ENCODE results near the gene DLG2.

DLG2 gene

DNA sequence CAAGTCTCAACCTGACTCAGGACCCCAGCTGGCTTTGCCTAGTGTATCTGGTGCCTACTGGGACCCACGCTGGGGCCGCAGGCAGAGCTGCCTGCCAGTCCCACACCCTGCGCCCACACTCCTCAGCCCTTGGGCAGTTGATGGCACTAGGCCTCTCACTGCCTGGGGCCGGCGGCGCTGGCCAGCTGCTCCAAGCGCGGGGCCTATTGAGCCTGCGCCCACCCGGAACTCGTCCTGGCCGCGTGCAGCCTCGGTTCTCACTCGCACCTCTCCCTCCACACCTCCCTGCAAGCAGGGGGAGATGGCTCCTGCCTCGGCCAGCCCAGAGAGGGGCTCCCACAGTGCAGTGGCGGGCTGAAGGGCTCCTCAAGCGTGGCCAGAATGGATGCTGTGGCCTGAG lies 1432.4 kb downstream of the DLG2 start:
- no peak overlapping the region for H3K4me3 ChIP-seq (ENCODE audit: low read depth, low read length)

DNA sequence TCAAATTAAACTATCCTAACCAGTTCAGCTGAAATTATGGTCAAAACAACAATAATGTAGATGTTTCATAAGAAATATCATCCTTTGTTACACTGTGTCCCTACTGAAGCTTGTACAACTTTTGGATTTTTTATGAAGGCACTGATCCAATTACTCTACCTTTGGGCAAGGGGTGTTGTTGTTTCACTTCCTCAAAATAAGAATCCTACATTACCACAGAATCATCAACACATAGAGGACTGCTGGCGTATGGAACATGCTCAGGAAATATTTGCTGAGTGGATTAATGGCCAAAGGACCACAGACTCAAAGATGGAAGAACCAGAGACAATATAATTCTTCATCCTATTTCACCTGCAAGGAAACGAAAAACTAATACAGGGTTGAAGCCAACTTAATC lies 1433.4 kb downstream of the DLG2 start:
- H3K4me3 ChIP-seq (ENCODE audit: low read depth, low read length) = no peak overlapping the region

DNA sequence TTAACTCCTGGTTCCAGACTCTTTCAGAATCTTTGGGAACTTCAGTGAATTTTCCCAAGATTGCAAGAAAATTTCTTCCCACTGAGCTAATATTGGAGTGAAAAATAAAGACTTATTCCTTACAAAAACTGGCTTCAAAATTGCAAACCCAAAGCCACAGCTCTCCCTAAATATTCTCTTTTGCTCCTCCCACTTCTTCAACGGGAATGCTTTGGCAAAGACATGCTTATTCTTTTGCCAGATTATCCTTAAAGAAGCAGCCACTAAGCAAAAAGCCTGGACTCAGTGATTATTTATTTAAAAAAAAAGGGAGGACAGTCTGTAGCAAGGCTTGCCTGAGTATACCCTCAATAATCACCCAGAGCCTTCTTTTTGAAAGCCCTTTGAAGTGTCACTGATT lies 1438.6 kb downstream of the DLG2 start:
- no peak overlapping the region for H3K4me3 ChIP-seq (ENCODE audit: low read depth, low read length)

DNA sequence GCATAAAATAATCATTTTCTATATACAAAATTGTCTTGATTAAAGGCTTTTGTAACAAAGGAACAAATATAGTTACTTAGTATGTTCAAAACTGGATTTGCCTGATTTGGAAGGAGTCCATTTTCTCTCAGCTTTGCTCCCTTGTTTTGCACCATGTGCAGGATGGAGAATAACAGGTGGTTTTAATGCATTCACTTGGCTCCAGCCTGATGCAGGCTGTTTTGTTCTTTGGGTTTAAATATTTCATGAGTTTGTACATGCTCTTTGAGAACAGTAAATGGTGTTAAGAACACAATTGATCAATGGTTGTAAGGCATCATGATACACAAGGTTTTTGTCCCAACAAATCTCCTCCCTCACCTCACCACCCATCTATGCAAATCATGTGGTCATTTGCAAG lies 1454.1 kb downstream of the DLG2 start:
- H3K4me3 ChIP-seq (ENCODE audit: low read depth, low read length) = no peak overlapping the region

DNA sequence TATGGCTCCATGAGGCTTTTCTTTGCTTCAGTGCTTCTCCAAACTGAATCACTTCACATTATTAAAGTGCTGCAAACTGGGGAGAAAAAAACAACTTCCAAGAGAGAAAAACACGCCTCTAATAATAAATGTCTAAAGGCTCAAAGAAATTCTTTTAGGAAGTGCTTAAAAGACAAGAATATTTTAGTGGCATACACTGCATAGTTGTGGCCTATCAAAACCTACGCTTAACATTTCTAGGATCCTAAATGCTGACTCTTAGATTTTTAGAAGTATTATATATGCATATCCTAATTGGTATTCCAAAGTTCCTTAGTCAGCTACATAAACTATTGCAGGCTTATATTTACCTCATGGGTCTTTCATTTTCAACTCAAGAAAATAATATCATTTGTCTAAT lies 1462.0 kb downstream of the DLG2 start:
- no peak overlapping the region for H3K4me3 ChIP-seq (ENCODE audit: low read depth, low read length)

DNA sequence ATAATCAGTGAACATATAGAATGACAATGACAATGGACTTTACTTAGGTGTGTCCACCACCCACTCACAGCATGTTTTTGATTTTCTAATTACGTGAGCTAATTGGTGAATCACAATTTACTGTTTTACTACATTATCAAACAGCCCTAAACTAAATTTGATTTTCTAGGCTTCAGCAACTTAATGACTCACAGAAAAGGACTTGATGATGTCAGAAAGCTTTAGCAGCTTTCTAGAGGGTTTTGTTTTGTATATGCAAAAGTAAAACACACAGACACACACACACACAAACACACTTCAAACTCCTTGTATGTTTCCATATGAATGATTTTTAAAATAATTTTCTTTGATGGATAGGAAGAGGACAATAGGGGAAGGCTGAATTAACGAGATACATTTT lies 1462.4 kb downstream of the DLG2 start:
- H3K4me3 ChIP-seq (ENCODE audit: low read depth, low read length) = no peak overlapping the region

DNA sequence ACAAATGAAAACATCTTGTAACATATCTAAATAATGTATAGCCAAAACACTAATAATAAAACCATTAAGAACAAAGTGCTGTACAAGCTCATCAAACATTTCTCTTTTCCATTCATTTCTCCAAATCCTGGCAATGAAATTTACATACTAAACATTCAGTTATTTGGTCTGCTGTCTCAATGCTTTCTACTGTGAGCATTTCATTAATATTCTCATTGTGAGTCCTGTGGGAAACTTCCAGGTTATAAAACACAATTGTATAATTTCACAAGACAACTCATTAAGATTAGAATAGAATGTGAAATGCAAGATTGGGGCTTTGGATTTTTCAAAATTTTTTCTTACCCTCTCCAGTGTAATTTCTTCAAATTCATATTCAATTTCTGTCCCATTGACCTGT lies 1464.0 kb downstream of the DLG2 start:
- no peak overlapping the region for H3K4me3 ChIP-seq (ENCODE audit: low read depth, low read length)

DNA sequence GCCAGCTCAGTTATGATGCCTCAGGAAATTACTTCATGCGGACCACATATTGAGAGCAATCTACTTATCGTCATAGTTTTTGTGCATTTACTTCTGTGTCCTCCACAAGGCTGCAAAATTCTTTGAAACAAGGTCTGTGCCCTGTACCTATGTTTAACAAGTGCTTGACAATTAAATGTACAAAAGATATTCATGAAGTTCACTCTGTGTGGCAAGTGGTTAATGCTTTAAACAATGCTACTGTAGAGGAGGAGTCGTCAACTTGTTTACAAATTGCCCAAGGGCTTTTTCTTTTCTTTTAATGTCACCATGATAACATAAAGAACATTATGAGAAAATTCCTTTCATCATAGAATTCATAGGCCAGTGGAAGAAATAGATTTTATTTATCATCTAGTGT lies 1469.5 kb downstream of the DLG2 start:
- no peak overlapping the region for H3K4me3 ChIP-seq (ENCODE audit: low read depth, low read length)

DNA sequence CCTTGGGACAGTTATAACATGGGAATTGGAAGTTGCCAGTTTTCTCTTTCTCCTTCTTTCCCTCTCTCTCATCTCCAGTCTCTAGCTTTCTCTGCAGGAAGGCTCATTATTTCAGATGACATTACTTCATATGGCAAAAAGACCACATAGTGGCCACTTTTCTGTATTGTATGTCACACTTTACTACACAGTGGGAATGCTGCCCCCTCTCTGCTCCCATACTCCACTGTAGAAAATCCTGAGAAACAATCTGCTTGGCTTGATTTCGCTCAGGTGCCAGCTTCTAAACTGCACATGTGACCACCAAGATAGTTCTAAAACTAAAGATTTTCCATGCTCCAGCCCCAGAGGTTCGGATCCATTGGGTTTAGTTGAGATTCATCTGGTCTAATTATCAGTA lies 1480.3 kb downstream of the DLG2 start:
- H3K4me3 ChIP-seq (ENCODE audit: low read depth, low read length) = no peak overlapping the region

DNA sequence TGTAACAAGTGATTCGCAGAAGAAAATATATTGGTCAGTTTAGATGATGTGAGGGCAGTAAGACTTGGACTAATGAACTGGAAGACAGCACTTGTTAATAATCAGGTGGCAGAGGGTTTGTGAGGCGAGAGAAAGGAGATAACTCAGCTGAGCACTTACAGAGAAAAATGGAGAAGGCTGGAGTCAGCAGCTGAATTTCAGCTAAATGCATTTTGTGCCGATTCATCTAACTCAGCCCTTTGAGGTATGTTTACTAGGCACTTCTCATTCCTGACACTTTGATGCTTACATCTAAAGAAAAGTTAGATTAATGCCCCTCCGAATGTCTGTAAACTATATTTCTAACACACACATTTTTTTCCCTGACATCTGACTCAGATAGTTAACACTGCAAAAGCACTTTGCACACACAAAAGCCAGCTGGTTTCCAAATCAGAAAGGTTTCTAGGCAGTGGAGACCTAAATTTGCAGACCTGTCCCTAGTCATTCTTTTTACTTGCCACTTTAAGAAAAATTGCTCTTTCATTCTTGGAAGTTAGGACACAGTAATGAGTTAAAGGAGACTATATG lies 1481.4 kb downstream of the DLG2 start:
- no peak overlapping the region for H3K4me3 ChIP-seq (ENCODE audit: low read depth, low read length)

DNA sequence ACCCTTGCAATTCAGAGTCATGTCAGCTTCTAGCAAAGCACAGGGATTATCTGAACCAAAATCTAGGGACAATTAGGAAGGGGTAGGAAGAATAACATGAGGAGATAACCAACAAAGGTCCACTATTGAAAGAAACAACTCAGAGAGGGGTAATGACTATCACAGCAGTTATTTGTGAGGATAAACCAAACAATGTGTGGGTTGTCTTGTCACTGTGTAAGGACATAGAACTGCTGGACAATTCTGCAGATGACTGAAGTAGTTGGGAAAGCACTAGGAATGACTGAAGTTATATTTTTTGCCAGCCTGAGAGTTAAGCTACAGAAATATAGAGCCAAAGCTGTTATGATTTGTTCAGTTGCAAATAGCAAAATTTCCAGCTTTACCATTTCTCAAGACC lies 1482.6 kb downstream of the DLG2 start:
- no peak overlapping the region for H3K4me3 ChIP-seq (ENCODE audit: low read depth, low read length)

DNA sequence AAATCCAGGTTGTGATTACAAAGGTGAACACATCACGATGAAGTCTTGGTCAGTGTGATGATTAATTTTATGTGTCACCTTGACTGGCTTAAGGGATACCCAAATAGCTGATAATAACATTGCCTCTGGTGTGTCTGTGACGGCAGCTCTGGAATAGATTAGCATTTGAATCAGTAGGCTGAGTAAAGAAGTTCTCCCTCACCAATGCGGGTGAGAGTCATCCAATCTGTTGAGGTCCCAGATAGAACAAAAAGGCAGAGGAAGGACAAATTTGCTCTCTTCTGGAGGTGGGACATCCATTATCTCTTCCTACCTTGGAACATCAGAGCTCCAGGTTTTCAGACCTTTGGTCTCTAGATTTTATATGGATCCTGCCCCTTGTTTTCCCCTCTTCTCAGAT lies 1484.7 kb downstream of the DLG2 start:
- H3K4me3 ChIP-seq (ENCODE audit: low read depth, low read length) = no peak overlapping the region

DNA sequence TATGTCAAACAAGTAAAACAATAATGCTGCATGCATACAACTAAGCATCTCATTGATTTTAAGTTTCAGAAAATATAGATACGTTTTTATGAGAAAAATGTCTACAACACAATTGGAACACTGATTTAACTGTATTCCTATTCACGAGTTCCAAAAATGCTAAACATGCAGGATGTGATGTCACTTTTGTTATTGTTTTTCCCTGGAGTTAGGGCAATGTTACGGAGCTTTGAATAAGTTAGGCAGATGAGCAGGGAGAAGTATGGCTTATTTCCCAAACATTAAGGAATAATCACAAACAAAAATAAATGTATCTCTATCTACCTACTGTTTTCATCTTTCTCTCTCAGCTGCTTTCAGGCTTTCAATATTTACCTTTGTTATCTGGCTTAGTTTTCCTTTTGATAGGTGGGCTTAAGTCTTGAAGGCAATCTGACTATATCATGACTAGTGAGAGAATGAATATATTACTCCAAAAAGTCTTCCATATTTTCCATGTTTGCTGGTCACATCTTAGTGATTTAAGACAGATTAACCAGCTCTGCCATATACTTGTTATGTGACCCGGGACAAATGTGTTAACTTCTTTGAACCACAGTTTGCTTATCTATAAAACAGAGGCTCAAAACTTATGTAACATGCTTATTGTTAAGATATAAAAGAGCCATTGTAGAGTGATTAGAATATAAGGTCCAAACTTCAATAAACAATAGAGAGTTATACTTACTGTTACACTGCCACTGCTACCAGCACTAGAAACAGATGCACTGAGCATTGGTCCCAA lies 1486.6 kb downstream of the DLG2 start:
- no peak overlapping the region for H3K4me3 ChIP-seq (ENCODE audit: low read depth, low read length)

DNA sequence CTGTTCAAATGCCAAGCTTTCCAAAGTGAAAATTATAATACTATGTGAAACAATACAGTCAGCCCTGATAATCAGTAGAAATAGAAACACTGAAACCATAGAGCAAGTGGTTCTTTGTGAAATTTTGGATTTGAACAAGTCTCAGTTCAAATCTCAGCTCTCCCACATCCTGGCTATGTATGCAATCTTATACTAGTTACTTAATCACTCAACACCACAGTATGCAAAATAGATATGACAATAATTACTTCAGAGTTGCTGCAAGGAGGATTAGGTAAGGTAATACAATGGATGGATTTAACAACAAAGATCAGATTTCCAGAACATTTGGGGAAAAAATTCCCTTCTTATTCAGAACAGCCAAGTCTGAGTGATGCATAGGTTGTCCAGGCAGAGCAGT lies 1489.2 kb downstream of the DLG2 start:
- H3K4me3 ChIP-seq (ENCODE audit: low read depth, low read length) = no peak overlapping the region

DNA sequence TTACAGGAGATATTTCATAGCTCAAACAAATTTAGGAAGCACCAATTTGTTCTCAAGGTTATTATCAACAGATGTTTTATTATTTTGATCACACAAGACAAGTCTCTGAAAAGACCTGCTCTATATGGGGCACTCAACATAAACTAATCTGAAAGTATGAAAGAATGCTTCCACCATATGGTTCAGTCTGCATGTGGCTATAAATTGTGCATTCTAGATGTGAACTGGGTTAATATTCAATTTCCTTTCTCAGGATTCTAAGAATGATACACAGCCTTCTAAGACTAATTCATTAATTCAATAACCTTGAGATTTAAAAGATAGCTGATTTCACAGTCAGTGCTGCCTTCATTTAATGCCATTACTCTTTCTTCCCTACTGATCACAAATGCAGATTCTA lies 1489.6 kb downstream of the DLG2 start:
- no peak overlapping the region for H3K4me3 ChIP-seq (ENCODE audit: low read depth, low read length)

DNA sequence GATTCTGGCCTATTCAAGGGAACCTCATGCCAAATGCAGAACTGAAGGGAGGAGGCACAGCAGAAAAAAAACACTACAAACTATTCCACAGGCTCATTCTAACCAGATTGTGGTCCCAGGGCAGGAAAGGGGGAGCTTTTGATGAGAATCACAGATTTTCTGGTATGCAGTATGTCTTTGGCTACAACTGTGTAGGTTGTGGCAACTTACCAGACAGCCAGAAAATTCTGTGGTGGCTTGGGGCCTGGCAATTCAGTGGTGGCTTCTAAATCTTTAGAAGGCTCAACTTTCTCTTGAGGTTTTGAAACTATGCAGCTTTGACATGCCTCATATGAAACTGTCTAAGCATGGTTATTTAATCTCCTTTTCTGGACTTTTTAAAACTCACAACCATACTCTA lies 1490.2 kb downstream of the DLG2 start:
- H3K4me3 ChIP-seq (ENCODE audit: low read depth, low read length) = no peak overlapping the region

DNA sequence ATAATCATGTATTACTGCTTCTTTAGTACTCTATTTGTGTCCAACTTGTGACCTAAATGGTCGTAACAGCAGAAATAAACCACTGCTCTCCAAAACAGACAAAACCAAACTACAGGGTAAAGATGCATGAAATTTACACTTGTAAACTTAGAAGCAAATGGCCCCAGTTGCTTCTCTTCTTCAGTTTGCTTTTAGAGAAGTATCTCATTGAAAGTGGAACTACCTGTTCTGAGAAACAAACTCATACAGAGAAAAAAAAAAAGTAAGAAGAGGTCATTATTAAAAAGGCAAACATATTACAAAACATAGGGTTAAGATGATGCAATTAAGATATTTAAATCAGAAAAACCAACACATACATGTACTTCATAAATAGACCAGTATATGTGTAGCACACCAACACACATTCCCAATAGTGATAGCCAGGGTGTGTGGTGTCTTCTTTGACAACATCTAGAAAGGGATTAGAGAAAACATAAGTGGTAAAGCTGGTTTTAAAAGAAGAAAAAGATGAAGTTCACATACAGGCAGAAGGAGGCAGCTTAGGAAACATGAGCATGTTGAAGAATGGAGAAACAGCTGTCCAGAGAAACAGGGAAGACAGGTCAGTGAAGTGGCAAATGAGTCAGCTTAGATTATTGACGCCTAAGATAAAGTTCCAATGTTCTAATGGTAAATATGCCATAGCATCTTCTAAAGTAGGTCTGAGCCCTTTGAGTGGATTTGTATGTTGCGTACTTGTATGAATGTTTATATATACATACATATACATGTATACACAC lies 1496.3 kb downstream of the DLG2 start:
- no peak overlapping the region for H3K4me3 ChIP-seq (ENCODE audit: low read depth, low read length)

DNA sequence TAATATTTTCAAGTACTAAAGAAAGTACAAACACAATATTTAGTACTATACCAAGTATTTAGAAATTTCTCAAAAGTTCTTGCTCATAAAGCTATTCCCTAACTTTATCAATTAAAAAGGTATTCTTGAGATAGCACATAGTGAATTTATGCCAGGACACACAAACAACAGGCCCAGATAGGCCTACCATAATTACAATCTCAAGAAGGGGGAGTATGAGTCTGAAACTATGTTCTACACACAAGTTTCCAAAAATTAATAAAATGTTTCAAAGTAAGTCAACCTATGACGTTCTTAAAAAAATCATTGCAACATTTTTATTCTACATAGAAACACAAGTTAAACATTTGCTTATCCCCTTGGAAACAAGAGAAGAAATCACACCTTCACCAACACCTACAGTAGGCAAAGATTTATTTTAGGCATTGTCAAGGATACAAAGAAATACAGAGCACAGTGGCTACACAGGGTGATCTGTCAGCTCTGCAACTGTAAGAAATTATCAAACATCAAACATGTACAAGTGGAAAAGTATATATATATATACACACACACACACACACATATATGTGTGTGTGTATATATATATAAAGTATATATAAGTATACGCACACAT lies 1497.1 kb downstream of the DLG2 start:
- no peak overlapping the region for H3K4me3 ChIP-seq (ENCODE audit: low read depth, low read length)

DNA sequence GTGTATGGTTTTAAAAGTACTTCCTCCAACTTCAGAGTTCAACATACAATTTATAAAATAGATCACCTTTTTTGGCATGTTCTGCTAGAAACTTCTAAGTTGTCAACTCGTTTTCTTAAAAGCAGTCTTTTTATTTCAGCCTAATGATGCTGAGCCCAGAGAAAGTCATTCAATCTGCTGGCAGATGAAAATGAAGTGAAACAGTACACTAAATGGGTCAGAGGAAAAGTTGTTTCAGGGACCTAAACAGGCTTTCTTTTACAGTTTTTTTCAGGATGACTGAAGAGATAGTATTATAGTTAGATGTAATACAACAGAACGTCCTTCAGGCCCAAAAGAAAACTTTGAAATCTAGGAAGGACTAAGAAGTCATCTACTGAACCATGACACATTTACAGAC lies 1498.3 kb downstream of the DLG2 start:
- no peak overlapping the region for H3K4me3 ChIP-seq (ENCODE audit: low read depth, low read length)

DNA sequence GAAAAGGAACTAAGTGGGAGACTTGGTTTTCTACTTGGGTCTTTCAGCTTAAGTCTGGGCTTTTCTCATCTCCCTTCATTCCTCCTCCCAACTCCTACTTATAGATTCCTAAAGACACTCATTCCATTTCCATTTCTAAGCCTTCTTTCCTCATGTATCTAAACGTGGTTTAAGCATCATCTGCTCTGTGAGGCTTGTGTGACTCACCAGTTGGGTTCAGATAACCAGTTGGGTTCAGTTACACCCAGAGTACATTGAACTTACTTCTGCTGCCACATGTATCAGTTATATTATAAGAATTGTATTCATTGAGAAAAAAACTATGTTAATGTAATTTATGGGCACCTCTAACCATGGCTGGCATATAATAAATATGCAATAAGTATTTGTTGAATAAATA lies 1509.8 kb downstream of the DLG2 start:
- no peak overlapping the region for H3K4me3 ChIP-seq (ENCODE audit: low read depth, low read length)

DNA sequence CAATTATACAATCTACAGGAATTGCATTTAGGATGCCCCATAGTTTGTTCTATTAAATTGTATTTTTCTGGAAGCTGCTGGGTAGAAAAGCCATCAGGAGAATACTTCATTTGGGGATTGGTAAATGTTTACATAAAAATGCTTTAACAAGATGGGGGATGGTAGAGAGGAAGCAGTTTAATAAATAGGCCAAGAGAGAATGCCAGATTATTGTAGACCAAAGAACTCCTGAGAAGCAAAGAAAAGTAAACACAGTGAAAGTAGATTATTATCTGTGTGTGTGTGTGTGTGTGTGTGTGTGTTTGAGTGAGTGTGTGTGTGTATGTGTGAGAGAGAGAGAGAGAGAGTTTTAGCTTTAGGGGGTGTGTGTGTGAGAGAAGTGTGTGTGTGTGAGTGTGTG lies 1520.6 kb downstream of the DLG2 start:
- no peak overlapping the region for H3K4me3 ChIP-seq (ENCODE audit: low read depth, low read length)

DNA sequence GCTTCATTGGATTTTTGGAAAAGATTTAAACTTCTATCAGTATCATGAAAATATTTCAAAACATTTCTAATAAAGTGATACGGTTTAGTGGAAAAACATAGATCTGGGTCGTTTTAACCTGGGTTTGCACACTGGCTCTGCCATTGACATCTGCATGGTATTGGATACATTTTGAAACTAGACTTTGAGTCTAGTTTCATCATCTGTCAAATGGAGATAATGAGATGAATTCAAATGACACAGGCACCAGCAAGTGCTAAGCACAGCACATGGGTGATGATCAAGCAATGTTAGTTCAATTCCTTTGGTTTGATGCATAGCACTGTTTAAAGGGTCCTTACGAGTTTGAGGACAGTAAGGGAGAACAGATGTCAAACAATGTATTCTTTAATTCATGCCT lies 1522.0 kb downstream of the DLG2 start:
- H3K4me3 ChIP-seq (ENCODE audit: low read depth, low read length) = no peak overlapping the region
